Aorta (tissue), 5 donors: ENCODE results near the gene CPXM2. TPM values are rescaled to one million over a fixed set of nuclear protein-coding genes. Genes with fewer than 3 reads are reported as not detected.

Experiments used
- ATAC-seq: fragments of 200-7000 bp; cut with Tn5 transposase; one replicate; pipeline ENCODE4 v1.9.1; 2022; ENCODE audit warnings: moderate library complexity; ENCODE audit not compliant: low FRiP score
- DNase-seq, 2 donors: peaks; one replicate each; pipeline ENCODE4 v3.0.0-alpha.2; 2020
- H3K27ac ChIP-seq, 2 donors: one replicate each; pipeline ENCODE4 v1.5.1; 2013; ENCODE audit warnings: low read length in 2 of 2, mild to moderate bottlenecking in 2 of 2, moderate library complexity in 2 of 2, control low read depth in 1 of 2, inconsistent platforms in 1 of 2, low read depth in 1 of 2
- H3K27me3 ChIP-seq, 2 donors: one replicate each; pipeline ENCODE4 v1.6.1; 2013; ENCODE audit warnings: control low read depth in 1 of 2, low read length in 1 of 2, mild to moderate bottlenecking in 1 of 2, moderate library complexity in 1 of 2; ENCODE audit not compliant: insufficient read depth in 2 of 2, control insufficient read depth in 1 of 2
- H3K36me3 ChIP-seq, 2 donors: one replicate each; pipeline ENCODE4 v1.6.1; 2013; ENCODE audit warnings: control low read depth in 1 of 2, low read length in 1 of 2, mild to moderate bottlenecking in 1 of 2; ENCODE audit not compliant: insufficient read depth in 2 of 2, control insufficient read depth in 1 of 2
- H3K4me1 ChIP-seq, 2 donors: one replicate each; pipeline ENCODE4 v1.6.1; 2013; ENCODE audit warnings: low read length in 2 of 2, control low read depth in 1 of 2, mild to moderate bottlenecking in 1 of 2, moderate library complexity in 1 of 2; ENCODE audit not compliant: insufficient read depth in 2 of 2, control insufficient read depth in 1 of 2
- H3K4me3 ChIP-seq, 2 donors: one replicate each; pipeline ENCODE4 v1.5.1; 2013; ENCODE audit warnings: low read length in 2 of 2, control low read depth in 1 of 2, mild to moderate bottlenecking in 1 of 2
- H3K9me3 ChIP-seq: one replicate; pipeline ENCODE4 v1.6.1; 2013; ENCODE audit warnings: mild to moderate bottlenecking, low read length; ENCODE audit not compliant: control insufficient read depth
- WGBS, 2 donors: extraction: QIAGEN DNeasy Blood & Tissue Kit; methylation state at CpG; one replicate each; pipeline ENCODE4 v1.1.7; 2013; 5-methylcytosine and 5-hydroxymethylcytosine counted together
- intact Hi-C, 2 donors: fragments of 100-400 bp; cut with DNase I; formaldehyde crosslinking; loops; one replicate each; pipeline versions ENCODE4 v1.14.2 to v1.15.0; 2022
- polyA plus RNA-seq, 2 donors: library from polyadenylated mRNA; stranded (reverse); fragments of 200-250 nt; gene quantifications; one replicate each; pipeline ENCODE4 v1.2.3, GENCODE V29; 2013
- total RNA-seq, 2 donors: library from RNA; stranded (reverse); fragmentation: NEBNext Ultra II Directional; extraction: Animal tissue kit (Norgen Biotek cat#: 25700); gene quantifications; one replicate each; pipeline ENCODE4 v1.2.1, GENCODE V29; 2021
- donor health status: healthy with polysubstance abuse.
- donor health status: Bipolar disorder and iron deficiency.
- donor health status: DM: no; HTN: no; CAD: no.
- donor health status: DM: no; HTN: no; CAD: no.
- donor health status: DM: yes; HTN: yes; CAD: no.

Gene CPXM2
- total and polyA plus RNA-seq, 4 donors: 43.8 to 169 (median 109) TPM

- no peaks in the 10 kb centered on the region for H3K4me1 ChIP-seq
- ATAC-seq: no peak
- no peaks in the 10 kb centered on the region for H3K36me3 ChIP-seq
Observed at GRCh38 chr10:123751342-123752134, 140.1 kb downstream of the CPXM2 start.

GRCh38 chr10:123750901-123751300 lies 140.7 kb downstream of the CPXM2 start:
- no peak for DNase-seq
- 89 to 90% methylated on average over 9 of the region's 9 CpGs for WGBS, 2 donors
- intact Hi-C loops: loop anchor here in 1 of 2 donors (10.0 kb wide), 2 partner anchors 166 to 214 kb away; no protein-coding TSS in a partner anchor
- Histone ChIP-seq H3K27ac (no peak overlapping the region), H3K4me1 (no peaks in the 10 kb centered on the region), H3K4me3 (no peak overlapping the region), H3K27me3 (no peaks in the 10 kb centered on the region), H3K9me3 (no peaks in the 10 kb centered on the region), H3K36me3 (no peaks in the 10 kb centered on the region)
- ATAC-seq: no peak

More at GRCh38 chr10:123751342-123752134, 140.1 kb downstream of the CPXM2 start:
- Histone ChIP-seq H3K27me3 (no peaks in the 10 kb centered on the region), H3K9me3 (no peaks in the 10 kb centered on the region), H3K4me3 (no peak overlapping the region), H3K27ac (no peak overlapping the region)
- no peak for DNase-seq
- 74 to 78% methylated on average over 10 of the region's 10 CpGs for WGBS, 2 donors
- intact Hi-C loops: loop anchor here in 1 of 2 donors (10.0 kb wide), 2 partner anchors 167 to 213 kb away; no protein-coding TSS in a partner anchor

- intact Hi-C loops: no loop called here
- 83 to 86% methylated on average over 15 of the region's 15 CpGs for WGBS, 2 donors
- no peak for ATAC-seq
Observed at GRCh38 chr10:123748711-123749110, 142.9 kb downstream of the CPXM2 start.

GRCh38 chr10:123747426-123747825 lies 144.2 kb downstream of the CPXM2 start:
- intact Hi-C loops: no loop called here
- no peak for ATAC-seq

More at GRCh38 chr10:123748711-123749110, 142.9 kb downstream of the CPXM2 start:
- Histone ChIP-seq H3K27me3 (no peaks in the 10 kb centered on the region), H3K27ac (no peak overlapping the region), H3K4me3 (no peak overlapping the region), H3K4me1 (no peaks in the 10 kb centered on the region), H3K9me3 (no peaks in the 10 kb centered on the region), H3K36me3 (no peaks in the 10 kb centered on the region)
- DNase-seq: no peak

GRCh38 chr10:123746942-123747341 lies 144.7 kb downstream of the CPXM2 start:
- H3K27ac ChIP-seq: no peak overlapping the region
- H3K4me1 ChIP-seq: no peaks in the 10 kb centered on the region
- no peaks in the 10 kb centered on the region for H3K27me3 ChIP-seq
- H3K4me3 ChIP-seq: no peak overlapping the region
- ATAC-seq: no peak
- whole genome bisulfite sequencing, 2 donors: 70 to 73% methylated on average over 8 of the region's 8 CpGs
- intact Hi-C loops: no loop called here
- no peaks in the 10 kb centered on the region for H3K9me3 ChIP-seq
- no peak for DNase-seq
- peaks cover 0 to 3% of the 10 kb centered on the region in 2 donors for H3K36me3 ChIP-seq

More at GRCh38 chr10:123747426-123747825, 144.2 kb downstream of the CPXM2 start:
- 92 to 96% methylated on average over 3 of the region's 3 CpGs for WGBS, 2 donors
- H3K9me3 ChIP-seq: no peaks in the 10 kb centered on the region
- H3K27me3 ChIP-seq: no peaks in the 10 kb centered on the region
- no peak for DNase-seq
- no peak overlapping the region for H3K27ac ChIP-seq
- H3K4me1 ChIP-seq: no peaks in the 10 kb centered on the region
- no peak overlapping the region for H3K4me3 ChIP-seq
- H3K36me3 ChIP-seq: peaks cover 0 to 3% of the 10 kb centered on the region in 2 donors

- intact Hi-C loops: no loop called here
- no peak for ATAC-seq
- no peaks in the 10 kb centered on the region for H3K4me1 ChIP-seq
- no peak for DNase-seq
- no peak overlapping the region for H3K4me3 ChIP-seq
- H3K27me3 ChIP-seq: no peaks in the 10 kb centered on the region
- H3K9me3 ChIP-seq: no peaks in the 10 kb centered on the region
- H3K36me3 ChIP-seq: peaks cover 0 to 3% of the 10 kb centered on the region in 2 donors
- H3K27ac ChIP-seq: no peak overlapping the region
- WGBS, 2 donors: 61 to 68% methylated on average over 7 of the region's 7 CpGs
Observed at GRCh38 chr10:123746520-123746919, 145.1 kb downstream of the CPXM2 start.

- intact Hi-C loops: no loop called here
- Histone ChIP-seq H3K4me3 (no peak overlapping the region), H3K4me1 (no peaks in the 10 kb centered on the region), H3K27ac (no peak overlapping the region), H3K9me3 (no peaks in the 10 kb centered on the region), H3K27me3 (no peaks in the 10 kb centered on the region), H3K36me3 (peaks cover 0 to 3% of the 10 kb centered on the region in 2 donors)
- ATAC-seq (no peak), DNase-seq (no peak)
- WGBS, 2 donors: 66 to 77% methylated on average over 4 of the region's 4 CpGs
Observed at GRCh38 chr10:123746061-123746460, 145.5 kb downstream of the CPXM2 start.

- intact Hi-C loops: no loop called here
- Histone ChIP-seq H3K27ac (no peak overlapping the region), H3K4me3 (no peak overlapping the region), H3K9me3 (no peaks in the 10 kb centered on the region), H3K4me1 (no peaks in the 10 kb centered on the region), H3K27me3 (no peaks in the 10 kb centered on the region), H3K36me3 (peaks cover 0 to 3% of the 10 kb centered on the region in 2 donors)
- 73% methylated on average over 6 of the region's 6 CpGs for WGBS, 2 donors
- ATAC-seq: no peak
- DNase-seq: no peak
Observed at GRCh38 chr10:123744224-123744536, 147.4 kb downstream of the CPXM2 start.
